ENCODE measurements around the gene ANKRD40.
"Not testable (repeated sequence)": the region's sequence is repeated elsewhere in the genome, so short reads cannot be mapped to it uniquely, and the experiment has no call there.

ANKRD40 gene

DNA sequence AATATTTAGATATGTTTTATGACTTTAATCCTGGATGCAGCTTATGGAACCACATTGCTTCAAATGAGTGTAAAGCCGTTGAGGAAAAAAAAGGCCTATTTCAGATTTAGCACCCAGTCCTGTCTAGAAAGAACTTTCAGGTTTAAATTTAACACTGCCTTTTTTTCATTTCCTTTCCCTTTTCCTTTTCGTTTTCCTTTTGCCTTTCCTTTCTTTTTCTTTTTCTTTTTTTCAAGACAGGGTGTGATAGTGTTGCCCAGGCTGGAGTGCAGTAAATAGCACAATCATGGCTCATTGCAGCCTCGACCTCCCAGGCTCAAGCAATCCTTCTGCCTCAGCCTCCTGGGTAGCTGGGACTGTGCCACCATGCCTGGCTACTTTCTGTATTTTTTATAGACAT, 27.6 kb upstream of the ANKRD40 start:
- no peak for DNase-seq (ENCODE audit: low read depth)
- TF ChIP-seq, protein P1, sequence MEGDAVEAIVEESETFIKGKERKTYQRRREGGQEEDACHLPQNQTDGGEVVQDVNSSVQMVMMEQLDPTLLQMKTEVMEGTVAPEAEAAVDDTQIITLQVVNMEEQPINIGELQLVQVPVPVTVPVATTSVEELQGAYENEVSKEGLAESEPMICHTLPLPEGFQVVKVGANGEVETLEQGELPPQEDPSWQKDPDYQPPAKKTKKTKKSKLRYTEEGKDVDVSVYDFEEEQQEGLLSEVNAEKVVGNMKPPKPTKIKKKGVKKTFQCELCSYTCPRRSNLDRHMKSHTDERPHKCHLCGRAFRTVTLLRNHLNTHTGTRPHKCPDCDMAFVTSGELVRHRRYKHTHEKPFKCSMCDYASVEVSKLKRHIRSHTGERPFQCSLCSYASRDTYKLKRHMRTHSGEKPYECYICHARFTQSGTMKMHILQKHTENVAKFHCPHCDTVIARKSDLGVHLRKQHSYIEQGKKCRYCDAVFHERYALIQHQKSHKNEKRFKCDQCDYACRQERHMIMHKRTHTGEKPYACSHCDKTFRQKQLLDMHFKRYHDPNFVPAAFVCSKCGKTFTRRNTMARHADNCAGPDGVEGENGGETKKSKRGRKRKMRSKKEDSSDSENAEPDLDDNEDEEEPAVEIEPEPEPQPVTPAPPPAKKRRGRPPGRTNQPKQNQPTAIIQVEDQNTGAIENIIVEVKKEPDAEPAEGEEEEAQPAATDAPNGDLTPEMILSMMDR (IDR thresholded peaks at IDR 0.05; ENCODE audit: control insufficient read depth, insufficient read depth, low read depth, low read length, missing control alignments) = no peak
- no peak overlapping the region for H3K4me3 ChIP-seq (ENCODE audit: control insufficient read depth, low read depth, low read length)

DNA sequence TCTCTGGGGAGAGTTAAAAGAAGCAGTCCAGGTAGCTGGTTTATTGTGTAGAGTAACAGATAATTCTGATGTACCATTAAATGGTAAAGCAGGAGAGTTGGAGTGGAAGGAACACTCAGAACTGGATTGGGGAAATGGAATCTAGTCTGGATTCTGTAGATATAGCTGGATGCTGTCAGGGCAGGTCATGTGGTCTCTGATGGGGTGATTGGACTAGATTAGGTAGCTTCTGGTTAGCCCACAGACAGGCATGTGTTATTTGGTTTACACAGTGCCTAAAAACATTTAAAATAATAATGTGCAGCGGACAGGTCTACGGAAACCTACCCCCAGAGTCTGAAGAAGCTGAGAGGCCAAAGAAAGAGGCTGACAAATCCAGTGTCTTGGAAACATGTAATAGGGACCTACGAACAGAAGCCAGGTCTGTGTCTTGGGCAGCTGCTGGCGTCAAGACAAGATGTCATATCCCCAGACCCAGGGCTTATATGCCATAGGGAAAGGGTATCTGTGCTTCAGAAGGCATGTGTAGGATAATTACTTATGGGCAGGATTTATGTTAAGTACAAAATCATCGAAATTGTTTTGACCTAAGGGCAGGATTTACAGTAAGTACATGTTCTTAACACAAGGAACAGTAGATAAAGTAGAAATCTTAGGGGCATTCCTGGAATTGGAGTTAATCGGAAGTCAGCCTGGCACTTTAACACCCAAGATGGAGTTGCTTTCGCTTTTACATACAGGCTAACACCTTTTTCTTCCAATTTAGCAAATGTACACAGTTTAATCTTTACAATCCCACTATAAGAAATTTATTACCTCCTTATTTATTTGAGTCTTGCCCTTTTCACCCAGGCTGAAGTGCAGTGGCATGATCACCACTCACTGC, 24.1 kb upstream of the ANKRD40 start:
- DNase-seq (ENCODE audit: low read depth) = no peak
- H3K4me3 ChIP-seq (ENCODE audit: control insufficient read depth, low read depth, low read length) = no peak overlapping the region
- TF ChIP-seq, protein P1 (IDR thresholded peaks at IDR 0.05; ENCODE audit: control insufficient read depth, insufficient read depth, low read depth, low read length, missing control alignments) = no peak

DNA sequence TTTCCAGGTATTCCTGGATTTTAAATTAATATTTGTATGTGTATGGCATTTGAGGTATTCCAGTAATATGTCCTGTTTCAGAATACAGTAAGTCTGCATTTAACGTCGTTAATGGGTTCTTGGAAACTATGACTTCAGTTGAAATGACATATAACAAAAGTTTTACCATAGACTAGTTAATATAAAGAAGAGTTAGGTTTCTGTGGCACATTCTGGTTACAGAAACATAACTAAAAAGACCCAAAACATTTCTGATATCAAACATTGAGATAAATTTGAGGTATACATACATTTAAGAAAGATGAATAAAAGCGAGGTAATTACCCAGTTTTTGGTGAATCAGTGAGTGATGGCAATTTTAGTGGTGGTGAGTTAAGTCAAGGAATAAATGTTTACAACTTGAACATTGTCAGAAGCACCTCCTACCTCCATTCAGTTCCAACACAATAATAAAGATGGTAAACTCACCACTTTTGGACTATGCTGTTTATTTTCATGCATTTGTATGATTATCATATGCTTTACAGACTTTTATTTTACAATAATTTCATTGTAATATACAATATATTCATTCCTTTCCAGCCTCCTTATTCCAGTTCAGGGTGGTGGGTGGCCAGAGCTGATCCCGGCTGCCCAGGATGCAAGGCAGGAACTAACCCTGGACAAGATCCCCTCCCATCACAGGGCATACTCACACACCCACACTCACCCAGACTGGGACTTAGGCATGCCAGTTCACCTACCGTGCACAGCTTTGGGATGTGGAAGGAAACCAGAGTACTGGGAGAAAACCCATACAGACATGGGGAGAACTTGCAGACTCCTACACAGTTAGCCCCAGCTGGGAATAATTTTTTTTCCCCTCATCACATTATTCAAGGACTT, 21.4 kb upstream of the ANKRD40 start:
- TF ChIP-seq, protein P1 (IDR thresholded peaks at IDR 0.05; ENCODE audit: control insufficient read depth, insufficient read depth, low read depth, low read length, missing control alignments) = no peak
- H3K4me3 ChIP-seq (ENCODE audit: control insufficient read depth, low read depth, low read length) = no peak overlapping the region
- no peak for DNase-seq (ENCODE audit: low read depth)

DNA sequence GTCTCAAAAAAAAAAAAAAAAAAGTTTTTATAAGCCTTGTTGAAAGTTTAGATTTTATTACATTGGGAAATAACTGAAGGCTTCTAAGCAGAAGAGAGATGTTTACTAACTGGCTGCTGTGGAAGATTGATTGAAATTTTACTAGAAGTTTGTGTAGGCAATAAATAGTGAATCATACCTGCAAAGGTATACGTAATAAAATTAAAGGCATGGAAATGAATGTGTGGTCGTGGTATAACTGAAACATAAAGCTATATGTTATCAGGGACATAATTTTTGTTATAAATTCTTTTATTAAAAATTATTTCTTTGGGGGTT, 20.4 kb upstream of the ANKRD40 start:
- no peak overlapping the region for H3K4me3 ChIP-seq (ENCODE audit: control insufficient read depth, low read depth, low read length)
- TF ChIP-seq, protein P1 (IDR thresholded peaks at IDR 0.05; ENCODE audit: control insufficient read depth, insufficient read depth, low read depth, low read length, missing control alignments) = no peak
- DNase-seq (ENCODE audit: low read depth) = no peak

DNA sequence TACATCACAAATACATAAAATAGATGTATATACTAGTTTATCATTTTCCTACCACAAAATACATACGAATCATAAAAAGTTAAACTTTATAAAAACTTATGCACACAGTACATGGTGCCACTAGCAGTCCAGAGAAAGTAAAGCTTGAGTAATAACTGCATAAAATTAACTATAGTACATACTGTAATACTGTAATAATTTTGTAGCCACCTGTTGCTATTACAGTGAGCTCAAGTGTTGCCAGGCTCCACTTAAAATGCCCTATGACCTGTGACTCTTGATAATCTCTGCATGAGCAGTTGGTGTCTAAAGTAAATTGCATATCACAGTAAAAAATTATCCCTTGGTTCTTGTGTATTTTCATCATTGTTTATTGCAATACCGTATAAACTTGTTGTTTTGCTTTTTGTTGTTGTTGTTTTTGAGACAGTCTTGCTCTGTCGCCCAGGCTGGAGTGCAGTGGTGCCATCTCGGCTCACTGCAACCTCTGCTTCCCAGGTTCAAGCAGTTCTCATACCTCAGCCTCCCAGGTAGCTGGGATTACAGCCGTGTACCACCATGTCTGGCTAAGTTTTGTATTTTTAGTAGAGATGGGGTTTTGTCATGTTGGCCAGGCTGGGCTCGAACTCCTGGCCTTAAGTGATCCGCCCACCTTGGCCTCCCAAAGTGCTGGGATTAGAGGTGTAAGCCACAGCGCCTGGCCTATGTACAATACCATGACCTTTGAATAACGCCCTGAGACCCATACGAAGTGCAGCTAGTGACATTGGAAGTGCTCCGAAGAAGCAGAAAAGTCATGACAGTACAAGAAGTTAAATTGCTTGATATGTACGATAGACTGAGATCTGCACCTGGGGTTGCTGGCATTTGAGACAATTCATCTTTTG, 18.3 kb upstream of the ANKRD40 start:
- no peak for DNase-seq (ENCODE audit: low read depth)
- TF ChIP-seq, protein P1 (IDR thresholded peaks at IDR 0.05; ENCODE audit: control insufficient read depth, insufficient read depth, low read depth, low read length, missing control alignments) = no peak

DNA sequence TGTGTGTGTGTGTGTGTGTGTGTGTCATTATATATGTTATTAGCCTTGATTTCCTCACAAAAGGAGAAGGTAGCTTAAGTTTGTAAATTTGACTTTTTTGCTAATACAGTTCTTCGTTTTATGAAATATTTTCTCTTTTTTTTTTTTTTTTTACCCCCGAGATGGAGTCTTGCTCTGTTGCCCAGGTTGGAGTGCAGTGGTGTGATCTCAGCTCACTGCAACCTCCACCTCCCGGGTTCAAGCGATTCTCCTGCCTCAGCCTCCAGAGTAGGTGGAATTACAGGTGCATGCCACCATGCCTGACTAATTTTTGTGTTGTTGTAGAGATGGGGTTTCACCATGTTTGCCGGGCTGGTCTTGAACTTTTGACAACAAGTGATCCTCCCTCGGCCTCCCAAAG, 16.9 kb upstream of the ANKRD40 start:
- DNase-seq (ENCODE audit: low read depth); H3K4me3 ChIP-seq (ENCODE audit: control insufficient read depth, low read depth, low read length): not testable (repeated sequence)

More for the DNA sequence above, 18.3 kb upstream of the ANKRD40 start:
- H3K4me3 ChIP-seq (ENCODE audit: control insufficient read depth, low read depth, low read length) = no peak overlapping the region
